ENCODE results near the gene NKPD1.

Gene NKPD1

GRCh38 chr19:45154064-45154827 lies 6.5 kb downstream of the NKPD1 start:
- DNase-seq, result no peak

GRCh38 chr19:45153339-45154063 lies 7.3 kb downstream of the NKPD1 start:
- DNase-seq, result peak; percentile 17

DNA sequence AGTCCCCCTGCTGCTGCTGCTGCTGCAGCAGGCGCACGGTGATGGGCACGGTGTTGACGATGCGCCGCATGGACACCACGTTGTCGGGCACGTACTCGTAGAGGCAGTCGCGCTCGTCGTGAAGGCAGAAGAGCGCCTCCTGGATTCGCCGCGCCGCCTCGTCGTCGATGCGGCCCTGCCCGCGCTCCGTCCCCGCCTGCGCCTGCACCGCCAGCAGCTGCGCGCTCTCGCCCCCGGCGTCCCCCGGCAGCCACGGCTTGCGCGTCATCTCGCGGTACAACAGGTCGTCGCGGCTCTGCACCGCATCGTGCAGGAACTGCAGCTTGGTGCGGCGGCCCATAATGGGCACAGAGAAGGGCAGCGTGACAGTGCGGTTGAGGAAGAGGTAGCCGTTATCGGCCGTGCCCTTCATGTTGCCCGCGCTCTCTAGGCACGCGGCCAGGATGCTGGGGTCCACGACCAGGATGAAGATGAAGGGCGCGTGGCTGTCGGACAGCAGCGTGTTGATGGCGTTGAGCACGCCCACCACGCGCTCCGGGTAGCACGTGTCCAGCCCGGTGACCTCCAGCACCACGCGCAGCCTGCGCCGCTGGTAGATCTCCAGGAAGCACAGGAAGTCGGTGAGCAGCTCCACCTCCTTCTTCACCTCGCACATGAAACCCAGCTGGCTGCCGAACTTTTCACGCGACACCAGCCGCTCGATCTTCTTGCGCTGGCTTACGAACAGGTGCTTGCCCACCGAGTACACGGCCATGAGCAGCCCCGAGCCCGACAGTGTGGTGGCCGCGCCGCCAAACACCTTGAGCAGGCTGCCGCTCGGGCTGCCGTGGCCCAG lies 8.1 kb downstream of the NKPD1 start:
- DNase-seq, result peak; percentile 20

- DNase-seq, result no peak
Observed at GRCh38 chr19:45151821-45152503, 8.8 kb downstream of the NKPD1 start.

GRCh38 chr19:45151320-45151719 lies 9.5 kb downstream of the NKPD1 start:
- DNase-seq, result no peak

- DNase-seq, result no peak
Observed at GRCh38 chr19:45150751-45151281, 10.0 kb downstream of the NKPD1 start.

DNA sequence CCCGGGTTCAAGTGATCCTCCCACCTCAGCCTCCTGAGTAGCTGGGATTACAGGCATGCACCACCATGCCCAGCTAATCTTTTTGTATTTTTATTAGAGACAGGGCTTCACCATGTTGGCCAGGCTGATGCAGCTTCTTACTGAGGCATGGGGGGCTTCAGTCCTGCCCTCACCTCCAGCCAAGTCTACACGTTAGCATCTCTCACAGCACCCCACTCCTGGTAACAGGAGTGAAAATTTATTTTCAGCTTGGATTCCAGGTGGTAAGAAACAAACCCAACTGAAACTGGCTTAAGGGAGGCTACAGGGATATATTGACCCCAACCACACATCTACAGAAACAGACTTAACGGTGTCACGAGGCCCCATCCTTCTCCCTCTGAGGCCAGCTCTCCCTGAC lies 10.6 kb downstream of the NKPD1 start:
- DNase-seq, result no peak

GRCh38 chr19:45149129-45149528 lies 11.7 kb downstream of the NKPD1 start:
- DNase-seq, result no peak

GRCh38 chr19:45147835-45148676 lies 12.7 kb downstream of the NKPD1 start:
- DNase-seq, result no peak

- no peak for DNase-seq
Observed at GRCh38 chr19:45146741-45147205, 14.0 kb downstream of the NKPD1 start.

GRCh38 chr19:45146251-45146650 lies 14.5 kb downstream of the NKPD1 start:
- no peak for DNase-seq

DNA sequence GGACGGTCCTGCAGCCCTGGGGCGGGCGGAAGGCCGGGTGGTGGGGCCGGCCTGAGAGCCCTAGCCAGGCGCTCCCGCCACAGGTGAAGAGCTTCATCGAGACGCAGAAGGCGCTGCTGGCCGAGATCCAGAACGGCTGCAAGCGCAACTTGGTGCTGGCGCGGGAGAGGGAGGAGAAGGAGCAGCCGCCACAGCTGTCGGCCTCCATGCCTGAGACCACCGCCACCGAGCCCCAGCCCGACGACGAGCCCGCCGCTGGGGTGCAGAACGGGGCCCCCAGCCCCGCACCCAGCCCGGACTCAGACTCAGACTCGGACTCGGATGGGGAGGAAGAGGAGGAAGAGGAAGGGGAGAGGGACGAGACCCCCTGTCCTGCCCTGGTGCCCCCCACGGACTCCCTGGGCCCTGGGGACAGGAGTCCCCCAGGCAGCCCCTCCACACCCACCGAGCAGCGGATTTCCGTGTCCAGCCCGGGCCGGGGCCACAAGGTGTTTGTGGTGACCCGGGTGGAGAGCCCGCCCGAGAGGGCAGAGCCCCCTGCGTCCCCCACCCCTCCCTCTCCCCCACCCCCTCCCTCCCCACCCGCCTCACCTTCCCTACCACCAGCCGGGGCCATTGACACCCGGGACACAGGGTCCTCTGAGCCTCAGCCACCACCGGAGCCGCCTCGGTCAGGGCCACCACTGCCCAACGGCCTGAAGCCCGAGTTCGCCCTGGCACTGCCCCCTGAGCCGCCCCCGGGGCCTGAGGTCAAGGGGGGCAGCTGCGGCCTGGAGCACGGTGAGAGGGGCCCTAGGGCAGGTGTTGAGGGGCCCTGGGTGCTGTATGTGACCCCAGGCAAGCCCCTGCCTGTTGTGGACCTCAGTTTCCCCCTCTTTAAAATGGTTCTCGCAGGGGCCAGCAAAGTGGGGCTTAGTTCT lies 15.3 kb downstream of the NKPD1 start:
- no peak for DNase-seq

- no peak for DNase-seq
Observed at GRCh38 chr19:45144431-45145269, 16.1 kb downstream of the NKPD1 start.

- no peak for DNase-seq
Observed at GRCh38 chr19:45142726-45143110, 18.1 kb downstream of the NKPD1 start.

DNA sequence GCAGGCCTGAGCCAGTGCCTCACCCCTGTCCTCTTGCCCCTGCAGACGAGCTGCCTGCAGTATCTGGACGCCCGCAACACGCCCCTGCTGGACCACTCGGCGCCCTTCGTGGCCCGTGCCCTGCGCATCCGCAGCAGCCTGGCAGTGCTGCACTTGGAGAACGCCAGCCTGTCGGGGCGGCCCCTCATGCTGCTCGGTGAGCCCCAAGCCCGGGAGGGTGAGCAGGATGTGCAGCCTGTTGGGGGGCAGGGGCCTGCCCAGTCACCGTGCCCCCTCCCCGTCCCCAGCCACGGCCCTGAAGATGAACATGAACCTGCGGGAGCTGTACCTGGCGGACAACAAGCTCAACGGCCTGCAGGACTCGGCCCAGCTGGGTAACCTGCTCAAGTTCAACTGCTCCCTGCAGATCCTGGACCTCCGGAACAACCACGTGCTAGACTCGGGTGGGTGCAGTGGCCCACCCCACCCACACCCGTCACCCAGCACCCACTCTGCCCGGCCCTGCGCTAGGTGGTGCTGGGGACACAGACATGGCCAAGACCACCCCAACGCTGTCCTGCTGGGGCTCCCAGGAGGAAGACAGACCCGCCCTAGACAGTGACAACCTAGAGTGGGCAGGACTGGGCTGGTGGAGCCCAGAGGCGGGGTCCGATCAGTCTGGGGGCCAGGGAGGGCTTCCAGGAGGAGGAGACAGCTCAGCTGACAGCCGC lies 18.6 kb downstream of the NKPD1 start:
- no peak for DNase-seq

DNA sequence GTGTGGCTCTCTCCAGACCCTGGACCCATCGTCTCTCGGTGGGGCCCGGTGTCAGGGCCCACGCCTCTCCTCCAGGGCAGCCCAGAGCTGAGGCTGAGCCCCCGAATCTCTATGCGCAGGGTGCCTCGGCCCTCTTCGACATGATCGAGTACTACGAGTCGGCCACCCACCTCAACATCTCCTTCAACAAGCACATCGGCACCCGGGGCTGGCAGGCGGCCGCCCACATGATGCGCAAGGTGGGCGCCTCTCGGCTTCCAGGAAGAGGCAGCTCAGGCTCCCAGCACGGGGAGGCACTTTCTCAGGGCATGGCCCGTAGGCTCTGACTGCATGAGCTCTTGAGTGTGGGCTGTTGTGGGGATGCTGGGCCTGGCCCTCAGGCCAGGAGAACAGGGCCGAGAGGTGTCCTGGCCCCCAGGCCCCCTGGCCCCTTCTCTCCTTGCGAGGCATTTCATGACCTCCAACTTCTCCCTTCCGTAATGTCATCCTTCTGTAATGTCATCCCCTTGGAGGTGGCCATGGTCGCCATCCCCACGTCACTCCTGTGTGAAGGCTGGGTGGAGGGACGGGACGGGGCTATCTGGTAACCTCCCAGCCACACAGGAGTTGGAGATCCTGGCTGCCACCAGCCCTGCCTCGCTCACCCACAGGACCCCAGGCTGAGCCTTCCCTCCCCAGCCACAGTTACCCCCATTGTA lies 19.4 kb downstream of the NKPD1 start:
- no peak for DNase-seq

- no peak for DNase-seq
Observed at GRCh38 chr19:45140533-45140932, 20.2 kb downstream of the NKPD1 start.

DNA sequence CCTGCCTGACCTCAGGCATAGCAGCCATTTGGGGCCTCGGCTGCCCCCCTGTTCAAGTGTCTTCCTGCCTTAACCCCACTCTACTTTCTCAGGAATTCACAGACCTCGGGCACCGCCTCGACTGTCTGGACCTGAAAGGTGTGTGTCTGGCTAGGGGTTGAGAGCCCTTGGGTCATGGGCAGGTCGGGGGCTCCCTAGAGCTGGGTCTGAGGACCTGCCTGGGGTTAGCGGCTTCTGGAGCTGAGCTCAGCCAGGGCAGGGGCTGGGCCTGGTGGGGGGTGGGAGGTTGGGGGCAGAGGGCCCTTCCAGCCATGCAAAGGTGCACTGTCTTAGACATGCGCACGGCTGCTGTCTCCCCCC lies 20.7 kb downstream of the NKPD1 start:
- no peak for DNase-seq

All from stimulated activated naive CD4-positive, alpha-beta T cell treated with Interleukin-2 at 50 U/mL for 16 hours (primary cell).